GM18517 (cell line): ENCODE results near the gene SOWAHA.
A peak's percentile ranks its signal among the peaks of the same experiment; 100 is the strongest.
"Not testable (repeated sequence)": the region's sequence is repeated elsewhere in the genome, so short reads cannot be mapped to it uniquely, and the experiment has no call there.

Experiments
- ATAC-seq: cut with Tn5 transposase; IDR thresholded peaks from one replicate; pipeline ENCODE4 v1.9.1; 2021; ENCODE audit warnings: mild to moderate bottlenecking, moderate library complexity; ENCODE audit not compliant: unreplicated experiment

Gene SOWAHA

DNA sequence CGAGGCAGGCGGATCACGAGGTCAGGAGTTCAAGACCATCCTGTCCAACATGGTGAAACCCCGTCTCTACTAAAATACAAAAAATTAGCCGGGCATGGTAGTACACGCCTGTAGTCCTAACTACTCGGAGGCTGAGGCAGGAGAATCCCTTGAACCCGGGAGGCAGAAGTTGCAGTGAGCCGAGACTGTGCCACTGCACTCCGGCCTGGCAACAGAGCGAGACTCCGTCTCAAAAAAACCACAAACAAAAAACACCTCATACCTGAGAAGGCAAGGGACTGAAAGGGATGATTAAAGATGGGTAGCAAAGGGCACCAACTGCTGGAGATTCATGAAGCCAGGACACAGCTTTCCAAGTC, 6.3 kb upstream of the SOWAHA start:
- not testable (repeated sequence) for ATAC-seq

DNA sequence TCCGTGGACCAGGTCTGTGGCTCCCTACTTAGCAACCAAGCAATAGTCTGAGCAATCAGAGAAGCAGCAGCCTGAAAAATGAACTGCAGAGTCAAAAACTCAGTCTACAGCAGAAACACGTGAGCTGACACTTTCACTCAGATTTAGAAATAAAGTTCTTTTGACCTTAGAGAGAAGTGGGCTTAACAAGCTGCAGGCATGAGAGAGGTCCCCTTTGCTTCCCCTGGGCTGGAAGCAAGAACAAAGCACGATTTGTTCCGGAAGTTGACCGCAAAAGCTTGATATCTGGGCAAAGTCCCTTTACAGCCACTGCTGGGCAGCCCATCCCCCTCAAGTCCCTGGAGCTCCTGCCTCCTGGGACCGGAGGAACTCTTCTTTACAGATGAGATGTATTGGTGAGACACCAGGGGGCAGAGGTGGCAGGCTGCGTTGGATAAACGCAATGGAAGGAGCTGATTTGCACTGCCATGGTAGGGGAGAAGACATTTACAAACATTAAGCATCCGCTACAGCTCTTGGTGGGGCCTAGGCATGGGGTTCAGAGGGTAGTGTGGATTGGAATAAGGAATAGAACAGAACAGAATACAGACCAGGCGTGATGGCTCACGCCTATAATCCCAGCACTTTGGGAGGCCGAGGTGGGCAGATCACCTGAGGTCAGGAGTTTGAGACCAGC, 5.8 kb upstream of the SOWAHA start:
- ATAC-seq = no peak

GRCh38 chr5:132808448-132808847, 4.7 kb upstream of the SOWAHA start:
- no peak for ATAC-seq

- ATAC-seq = no peak
Observed at GRCh38 chr5:132808866-132809265, 4.2 kb upstream of the SOWAHA start.

DNA sequence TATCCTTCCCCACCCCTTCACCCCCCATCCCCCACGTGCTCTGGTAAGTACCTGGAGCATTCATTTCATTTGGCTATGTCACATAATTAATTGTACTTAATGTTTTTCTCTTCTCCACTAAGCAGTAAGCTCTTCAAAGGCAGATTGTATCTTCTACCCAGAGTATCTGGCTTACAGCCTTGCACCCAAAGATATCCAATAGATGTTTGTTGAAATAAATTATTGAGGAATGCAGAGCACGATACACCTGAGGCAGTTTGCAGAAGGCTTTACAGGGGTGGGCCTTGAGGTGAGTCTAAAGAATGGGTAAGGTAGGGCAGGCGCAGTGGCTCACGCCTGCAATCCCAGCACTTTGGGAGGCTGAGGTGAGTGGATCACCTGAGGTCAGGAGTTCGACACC, 2.5 kb upstream of the SOWAHA start:
- ATAC-seq = no peak

GRCh38 chr5:132812123-132812765, 858 bp upstream of the SOWAHA start:
- ATAC-seq = no peak

DNA sequence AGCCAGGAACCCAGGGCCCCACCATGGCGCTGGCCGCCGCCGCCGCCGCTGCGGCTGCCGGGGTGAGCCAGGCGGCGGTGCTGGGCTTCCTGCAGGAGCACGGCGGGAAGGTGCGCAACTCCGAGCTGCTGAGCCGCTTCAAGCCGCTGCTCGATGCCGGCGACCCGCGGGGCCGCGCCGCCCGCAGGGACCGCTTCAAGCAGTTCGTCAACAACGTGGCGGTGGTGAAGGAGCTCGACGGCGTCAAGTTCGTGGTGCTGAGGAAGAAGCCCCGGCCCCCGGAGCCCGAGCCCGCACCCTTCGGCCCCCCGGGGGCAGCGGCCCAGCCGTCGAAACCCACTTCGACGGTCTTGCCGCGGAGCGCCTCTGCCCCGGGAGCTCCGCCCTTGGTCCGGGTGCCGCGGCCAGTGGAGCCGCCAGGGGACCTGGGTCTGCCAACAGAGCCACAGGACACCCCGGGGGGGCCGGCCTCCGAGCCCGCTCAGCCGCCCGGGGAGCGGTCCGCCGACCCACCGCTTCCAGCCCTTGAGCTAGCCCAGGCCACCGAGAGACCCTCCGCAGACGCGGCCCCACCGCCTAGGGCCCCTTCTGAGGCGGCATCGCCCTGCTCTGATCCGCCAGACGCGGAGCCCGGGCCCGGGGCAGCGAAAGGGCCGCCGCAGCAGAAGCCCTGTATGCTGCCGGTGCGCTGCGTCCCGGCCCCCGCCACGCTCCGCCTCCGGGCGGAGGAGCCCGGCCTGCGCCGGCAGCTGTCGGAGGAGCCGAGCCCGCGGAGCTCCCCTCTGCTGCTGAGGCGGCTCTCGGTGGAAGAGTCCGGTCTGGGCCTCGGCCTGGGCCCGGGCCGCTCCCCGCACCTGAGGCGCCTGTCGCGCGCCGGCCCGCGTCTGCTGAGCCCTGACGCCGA, 749 bp downstream of the SOWAHA start:
- no peak for ATAC-seq

DNA sequence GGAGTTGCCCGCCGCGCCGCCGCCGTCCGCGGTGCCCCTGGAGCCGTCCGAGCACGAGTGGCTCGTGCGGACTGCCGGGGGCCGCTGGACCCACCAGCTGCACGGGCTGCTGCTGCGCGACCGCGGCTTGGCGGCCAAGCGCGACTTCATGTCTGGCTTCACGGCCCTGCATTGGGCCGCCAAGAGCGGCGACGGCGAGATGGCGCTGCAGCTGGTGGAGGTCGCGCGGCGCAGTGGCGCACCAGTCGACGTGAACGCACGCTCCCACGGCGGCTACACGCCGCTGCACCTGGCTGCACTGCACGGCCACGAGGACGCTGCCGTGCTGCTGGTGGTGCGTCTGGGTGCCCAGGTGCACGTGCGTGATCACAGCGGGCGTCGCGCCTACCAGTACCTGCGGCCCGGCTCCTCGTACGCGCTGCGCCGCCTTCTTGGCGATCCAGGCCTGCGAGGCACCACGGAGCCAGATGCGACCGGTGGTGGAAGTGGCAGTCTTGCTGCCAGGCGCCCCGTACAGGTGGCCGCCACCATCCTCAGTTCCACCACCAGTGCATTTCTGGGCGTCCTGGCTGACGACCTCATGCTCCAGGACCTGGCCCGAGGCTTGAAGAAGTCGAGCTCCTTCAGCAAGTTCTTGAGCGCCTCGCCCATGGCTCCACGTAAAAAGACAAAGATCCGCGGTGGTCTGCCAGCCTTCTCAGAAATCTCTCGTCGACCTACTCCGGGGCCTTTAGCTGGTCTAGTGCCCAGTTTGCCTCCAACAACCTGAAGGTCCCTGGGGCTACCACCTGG, 1.6 kb downstream of the SOWAHA start:
- ATAC-seq = no peak

DNA sequence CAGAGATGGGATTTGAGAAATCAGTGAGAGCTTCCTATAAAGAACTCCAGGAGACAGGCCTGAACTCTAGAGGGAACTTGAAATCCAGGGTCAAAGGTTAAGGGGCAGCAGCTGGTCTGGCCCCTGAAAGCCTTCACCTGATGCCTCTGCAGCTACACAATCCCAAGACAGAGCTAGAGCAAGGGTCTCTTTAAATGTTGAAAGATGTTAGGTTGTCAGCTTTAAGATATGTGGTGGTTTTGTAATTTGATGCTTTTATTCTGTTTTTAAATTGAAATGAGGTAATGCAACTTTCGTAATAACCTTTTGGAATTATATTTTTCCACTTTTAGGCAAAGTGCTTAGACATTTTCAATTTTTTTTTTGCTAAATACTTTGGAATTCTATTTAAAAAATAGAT, 2.4 kb downstream of the SOWAHA start:
- ATAC-seq = no peak

DNA sequence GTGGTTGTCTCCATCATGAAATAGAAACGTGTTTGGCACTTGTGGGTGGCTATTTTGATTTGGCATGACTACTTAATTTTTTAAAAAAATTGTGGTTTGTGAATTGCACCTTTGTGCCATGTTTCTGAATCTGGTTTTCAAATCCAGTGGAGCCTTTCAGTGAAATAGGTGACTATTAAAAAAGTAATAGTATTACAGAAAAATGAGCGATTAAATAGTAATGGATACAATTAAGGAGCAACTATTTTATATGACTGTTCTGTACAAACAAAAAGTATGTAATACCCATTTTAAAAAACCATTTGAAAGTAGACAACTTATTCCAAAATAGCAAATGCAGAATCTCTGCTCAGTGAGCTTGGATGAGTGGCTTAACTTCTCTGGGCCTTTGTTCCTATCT, 3.0 kb downstream of the SOWAHA start:
- no peak for ATAC-seq

- no peak for ATAC-seq
Observed at GRCh38 chr5:132816554-132816953, 3.5 kb downstream of the SOWAHA start.

DNA sequence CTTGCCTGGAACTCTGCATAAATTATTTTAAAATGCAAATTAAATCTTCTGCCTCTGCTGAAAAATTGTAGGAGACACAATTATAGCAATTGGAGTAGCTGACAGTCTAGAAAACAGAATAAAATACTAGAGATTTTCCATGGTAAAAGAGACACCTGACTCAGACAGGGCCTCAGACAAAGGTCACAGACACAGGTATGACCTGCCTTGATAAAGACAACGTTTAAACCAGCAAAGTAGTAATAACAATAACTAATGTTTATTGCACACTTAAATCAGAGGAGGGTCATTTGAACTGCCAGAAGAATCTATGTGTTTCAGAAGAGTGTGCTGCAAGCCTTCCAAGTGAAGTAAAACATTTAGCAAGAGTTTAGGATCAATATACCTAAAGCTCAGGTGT, 3.9 kb downstream of the SOWAHA start:
- no peak for ATAC-seq

GRCh38 chr5:132819468-132819867, 6.4 kb downstream of the SOWAHA start:
- ATAC-seq = no peak

DNA sequence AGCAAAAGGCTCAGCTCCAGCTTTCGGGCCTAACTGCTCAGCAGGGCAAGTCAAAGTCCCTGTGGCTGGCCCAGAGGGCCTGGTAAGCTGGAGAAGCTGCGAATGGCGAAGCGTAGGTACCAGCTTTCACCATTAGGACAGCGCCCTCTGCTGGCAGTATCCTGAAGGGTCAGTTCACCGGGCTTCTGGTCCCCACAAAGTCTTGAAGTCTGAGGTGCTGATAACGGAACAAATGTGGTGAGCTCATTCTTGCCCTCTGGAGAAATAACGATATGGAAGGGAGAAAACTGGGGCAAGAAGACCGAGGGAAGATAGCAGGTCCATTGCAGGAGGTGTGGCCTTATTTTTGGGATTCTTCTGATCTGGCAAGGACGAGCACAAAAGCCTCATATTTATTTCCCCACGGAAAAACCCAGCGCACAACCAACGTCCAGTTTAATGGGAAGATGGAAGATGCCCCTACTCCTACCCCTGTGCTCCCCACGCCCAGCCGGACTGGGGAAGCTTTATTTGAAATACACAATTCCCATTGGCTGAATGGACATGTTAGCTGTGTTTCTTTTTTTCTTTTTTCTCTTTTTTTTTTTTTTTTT, 7.2 kb downstream of the SOWAHA start:
- ATAC-seq = peak; percentile 73

GRCh38 chr5:132821350-132821749, 8.2 kb downstream of the SOWAHA start:
- no peak for ATAC-seq

GRCh38 chr5:132821791-132822190, 8.7 kb downstream of the SOWAHA start:
- ATAC-seq = no peak

GRCh38 chr5:132822650-132823480, 9.8 kb downstream of the SOWAHA start:
- ATAC-seq = no peak

DNA sequence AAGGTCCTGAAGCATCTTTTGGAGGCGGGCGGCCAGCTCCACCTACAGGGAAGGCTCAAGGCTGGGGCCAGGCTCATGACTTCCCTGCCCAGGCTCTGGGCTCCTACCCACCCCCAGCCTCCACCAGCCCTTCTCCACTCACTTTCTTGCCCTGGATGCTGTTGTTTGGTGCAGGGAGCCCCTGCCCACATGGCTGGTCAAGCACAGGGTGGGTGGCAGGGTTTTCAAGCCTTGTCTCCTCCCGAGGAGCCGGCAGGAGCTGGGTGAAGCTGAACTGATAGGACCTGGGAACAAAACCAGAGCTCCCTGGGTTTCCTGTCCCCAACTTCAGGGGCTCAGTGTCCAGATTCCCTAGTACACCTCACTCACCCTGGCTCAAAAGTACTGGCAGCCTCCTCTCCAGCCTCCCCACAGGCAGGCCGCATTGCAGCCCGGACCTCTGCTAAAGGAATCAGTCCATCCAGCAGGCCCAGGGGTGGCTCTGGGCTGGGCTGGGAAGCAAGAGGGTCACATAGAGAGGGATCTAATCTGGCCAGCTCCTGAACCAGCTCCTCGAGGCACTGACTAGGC, 10.5 kb downstream of the SOWAHA start:
- no peak for ATAC-seq

DNA sequence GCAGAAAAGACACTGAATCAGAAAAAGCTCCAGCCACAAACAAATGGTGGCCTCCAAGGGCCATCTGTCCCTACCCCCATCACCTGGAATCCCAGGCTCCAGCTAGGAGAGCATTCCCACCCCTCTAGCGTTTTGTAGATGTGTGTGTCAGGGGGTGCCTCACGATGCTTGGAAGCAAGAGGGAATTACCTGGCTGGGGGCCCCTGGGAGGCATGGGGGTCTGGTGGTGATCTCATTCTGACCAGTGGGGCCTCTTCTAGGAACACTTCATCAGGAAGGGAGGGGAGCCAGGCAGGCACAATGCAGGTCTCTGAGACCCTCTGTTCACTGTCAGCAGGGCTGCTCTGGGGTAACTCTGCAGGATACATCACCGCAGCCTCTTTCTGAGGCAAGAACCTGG, 11.3 kb downstream of the SOWAHA start:
- no peak for ATAC-seq
